HepG2 (cell line): ENCODE results near the gene CREBRF. TPM values are rescaled to one million over a fixed set of nuclear protein-coding genes. Genes with fewer than 3 reads are reported as not detected.

ENCODE experiments used
- ATF7 ChIP-seq, 2 experiments: fragments of 450-650 bp in 1 of 2; sonication (generic) in 1 of 2; formaldehyde crosslinking in 1 of 2; IDR thresholded peaks; 2 replicates each; pipeline versions ENCODE4 v1.4.0 to v1.6.1; 2016 to 2020; ENCODE audit warnings: antibody characterized with exemption in 1 of 2, mild to moderate bottlenecking in 1 of 2, missing genetic modification reagents in 1 of 2
- CEBPG ChIP-seq: IDR thresholded peaks from 2 replicates; pipeline ENCODE4 v1.6.1; 2016
- EP300 ChIP-seq, 3 experiments: sonication (generic) in 1 of 3; formaldehyde crosslinking in 1 of 3; IDR thresholded peaks; 2 replicates each; pipeline versions ENCODE4 v1.5.1 to v1.6.1; 2011 to 2020; ENCODE audit warnings: low read depth in 2 of 3, low read length in 2 of 3, borderline replicate concordance in 1 of 3, improper control_type of control experiment in 1 of 3, mild to moderate bottlenecking in 1 of 3, missing genetic modification reagents in 1 of 3, moderate library complexity in 1 of 3
- JDP2 ChIP-seq: sonication (generic); formaldehyde crosslinking; IDR thresholded peaks from 2 replicates; pipeline ENCODE4 v1.8.1; 2022; ENCODE audit warnings: missing genetic modification reagents, borderline replicate concordance
- KMT2B ChIP-seq: IDR thresholded peaks from 2 replicates; pipeline ENCODE4 v1.6.1; 2016; ENCODE audit warnings: missing genetic modification reagents, missing compliant biosample characterization
- MYC ChIP-seq: sonication (generic); formaldehyde crosslinking; IDR thresholded peaks from 2 replicates; pipeline ENCODE4 v1.9.0; 2021; ENCODE audit warnings: missing genetic modification reagents, borderline replicate concordance
- NR2C2 ChIP-seq: sonication (generic); formaldehyde crosslinking; IDR thresholded peaks from 2 replicates; pipeline ENCODE4 v1.4.0; 2020; ENCODE audit warnings: missing genetic modification reagents, mild to moderate bottlenecking, moderate library complexity, borderline replicate concordance
- PLRG1 ChIP-seq: fragments of 450-650 bp; conservative IDR thresholded peaks from 2 replicates; pipeline ENCODE4 v1.6.1; 2016
- REXO4 ChIP-seq: sonication (generic); formaldehyde crosslinking; IDR thresholded peaks from 2 replicates; pipeline ENCODE4 v1.8.0; 2022; ENCODE audit warnings: missing genetic modification reagents, mild to moderate bottlenecking, borderline replicate concordance
- SMAD9 ChIP-seq: sonication (generic); formaldehyde crosslinking; IDR thresholded peaks from 2 replicates; pipeline ENCODE4 v1.5.1; 2020; ENCODE audit warnings: mild to moderate bottlenecking, missing genetic modification reagents
- XBP1 ChIP-seq: sonication (generic); formaldehyde crosslinking; IDR thresholded peaks from 2 replicates; pipeline ENCODE4 v1.5.0; 2020; ENCODE audit warnings: missing genetic modification reagents
- ZFP36 ChIP-seq: fragments of 150-350 bp; IDR thresholded peaks from 2 replicates; pipeline ENCODE4 v1.6.1; 2018; ENCODE audit warnings: borderline replicate concordance, low read length, low read depth; ENCODE audit not compliant: partially characterized antibody
- ZFY ChIP-seq: sonication (generic); formaldehyde crosslinking; IDR thresholded peaks from 2 replicates; pipeline ENCODE4 v1.4.0; 2020; ENCODE audit warnings: missing genetic modification reagents
- ZNF503 ChIP-seq: sonication (generic); formaldehyde crosslinking; IDR thresholded peaks from 2 replicates; pipeline ENCODE4 v1.4.0; 2020; ENCODE audit warnings: missing genetic modification reagents
- ZNF607 ChIP-seq: sonication (generic); formaldehyde crosslinking; IDR thresholded peaks from 2 replicates; pipeline ENCODE4 v1.5.1; 2020; ENCODE audit warnings: missing genetic modification reagents, mild to moderate bottlenecking, borderline replicate concordance
- ZNF780A ChIP-seq: sonication (generic); formaldehyde crosslinking; IDR thresholded peaks from 2 replicates; pipeline ENCODE4 v1.8.0; 2022; ENCODE audit warnings: mild to moderate bottlenecking, missing genetic modification reagents, moderate library complexity
- polyA plus RNA-seq, 8 experiments: library from polyadenylated mRNA; depleted of rRNA in 3 of 8; stranded (reverse) in 7 of 8; unstranded in 1 of 8; fragments of >200 nt; fragmentation: Illumina TruSeq in 4 of 8; extraction: Trizol in 4 of 8; gene quantifications; 2 replicates each; pipeline versions ENCODE4 v1.2.1 to v1.2.3, GENCODE V29; 2011 to 2016; ENCODE audit warnings: low read depth in 4 of 8, missing spikeins in 1 of 8, mixed read lengths in 1 of 8; ENCODE audit not compliant: insufficient read depth in 1 of 8
- total RNA-seq, 5 experiments: library from RNA; depleted of rRNA; stranded (reverse); fragments of >200 nt; fragmentation: Illumina TruSeq; extraction: Trizol; gene quantifications; 2 replicates each; pipeline ENCODE4 v1.2.3, GENCODE V29; 2016; ENCODE audit warnings: low read depth in 1 of 5
- TF ChIP-seq, protein P1 (sequence below), 2 experiments: sonication (generic) in 1 of 2; formaldehyde crosslinking in 1 of 2; IDR thresholded peaks; 2 replicates each; pipeline versions ENCODE4 v1.5.1 to v1.6.1; 2011 to 2020; ENCODE audit warnings: borderline replicate concordance in 1 of 2, low read depth in 1 of 2, low read length in 1 of 2, mild to moderate bottlenecking in 1 of 2, missing genetic modification reagents in 1 of 2, moderate library complexity in 1 of 2
- TF ChIP-seq, protein P2 (sequence below): IDR thresholded peaks from 2 replicates; pipeline ENCODE4 v1.6.1; 2016; ENCODE audit warnings: missing biosample characterization, missing genetic modification reagents, low read depth
- TF ChIP-seq, protein P3 (sequence below): sonication (generic); formaldehyde crosslinking; IDR thresholded peaks from 2 replicates; pipeline ENCODE4 v1.8.1; 2023; ENCODE audit warnings: missing genetic modification reagents, inconsistent platforms, borderline replicate concordance

Gene CREBRF
- total and polyA plus RNA-seq, 2 of the 13 experiments (the other 11 are each of a cell fraction or from before 2014, with no cell fraction given): 4.5 to 10.2 TPM

DNA sequence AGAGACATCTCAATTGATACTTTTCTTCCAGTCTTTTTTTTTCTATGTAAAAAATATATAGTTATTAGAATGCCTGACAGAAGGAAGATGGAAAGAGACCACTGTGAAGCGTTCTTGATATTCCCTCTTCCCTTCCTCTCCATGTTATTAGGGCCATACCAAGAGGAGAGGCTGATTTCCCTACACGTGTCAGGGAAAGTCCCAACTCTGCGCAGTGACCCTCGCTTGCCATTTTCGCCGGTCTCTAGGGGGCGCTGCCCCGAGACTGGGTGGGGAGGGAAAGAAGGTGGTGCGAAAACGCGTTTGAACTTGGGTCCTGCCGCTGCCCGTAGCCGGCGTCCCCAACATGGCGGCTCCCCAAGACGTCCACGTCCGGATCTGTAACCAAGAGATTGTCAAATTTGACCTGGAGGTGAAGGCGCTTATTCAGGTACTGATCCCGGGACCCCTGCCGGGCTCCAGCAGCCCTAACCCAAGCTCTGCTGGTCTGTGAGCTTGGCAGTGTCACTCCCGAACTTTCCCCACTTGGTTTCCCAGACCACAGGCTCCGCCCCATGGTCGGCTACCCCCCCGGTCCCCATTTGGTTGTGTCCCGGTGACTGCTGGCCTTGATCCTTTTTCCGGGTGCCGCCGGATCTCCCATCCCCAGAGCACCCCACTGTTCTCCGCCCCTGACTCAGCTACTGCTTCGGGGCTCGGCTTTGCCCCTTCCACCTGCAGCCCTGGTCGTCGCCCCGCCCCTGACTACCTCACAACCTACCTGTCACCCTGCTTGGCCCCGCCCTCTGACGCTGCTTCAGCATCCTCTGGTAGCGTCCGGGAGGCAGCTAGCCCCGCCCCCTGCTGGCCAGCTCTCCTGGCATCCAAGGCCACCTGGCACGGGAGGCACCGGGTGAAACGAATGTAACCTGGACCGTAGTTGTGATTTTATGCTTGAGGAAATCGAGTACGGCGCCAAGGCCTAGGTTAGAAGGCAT lies 88.3 kb downstream of the CREBRF start, which contains the start of gene BNIP1 (continued):
- TF ChIP-seq, protein P1, sequence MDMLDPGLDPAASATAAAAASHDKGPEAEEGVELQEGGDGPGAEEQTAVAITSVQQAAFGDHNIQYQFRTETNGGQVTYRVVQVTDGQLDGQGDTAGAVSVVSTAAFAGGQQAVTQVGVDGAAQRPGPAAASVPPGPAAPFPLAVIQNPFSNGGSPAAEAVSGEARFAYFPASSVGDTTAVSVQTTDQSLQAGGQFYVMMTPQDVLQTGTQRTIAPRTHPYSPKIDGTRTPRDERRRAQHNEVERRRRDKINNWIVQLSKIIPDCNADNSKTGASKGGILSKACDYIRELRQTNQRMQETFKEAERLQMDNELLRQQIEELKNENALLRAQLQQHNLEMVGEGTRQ (IDR thresholded peaks at IDR 0.05; ENCODE audit: low read depth, low read length): peak; percentile 19; the same call in 1 of the 2 replicates
- TF ChIP-seq, protein P1 (CRISPR knock-in tag; IDR thresholded peaks at IDR 0.05; ENCODE audit: borderline replicate concordance): peak; percentile 52; the same call in 1 of the 2 replicates
- TF ChIP-seq, protein P2, sequence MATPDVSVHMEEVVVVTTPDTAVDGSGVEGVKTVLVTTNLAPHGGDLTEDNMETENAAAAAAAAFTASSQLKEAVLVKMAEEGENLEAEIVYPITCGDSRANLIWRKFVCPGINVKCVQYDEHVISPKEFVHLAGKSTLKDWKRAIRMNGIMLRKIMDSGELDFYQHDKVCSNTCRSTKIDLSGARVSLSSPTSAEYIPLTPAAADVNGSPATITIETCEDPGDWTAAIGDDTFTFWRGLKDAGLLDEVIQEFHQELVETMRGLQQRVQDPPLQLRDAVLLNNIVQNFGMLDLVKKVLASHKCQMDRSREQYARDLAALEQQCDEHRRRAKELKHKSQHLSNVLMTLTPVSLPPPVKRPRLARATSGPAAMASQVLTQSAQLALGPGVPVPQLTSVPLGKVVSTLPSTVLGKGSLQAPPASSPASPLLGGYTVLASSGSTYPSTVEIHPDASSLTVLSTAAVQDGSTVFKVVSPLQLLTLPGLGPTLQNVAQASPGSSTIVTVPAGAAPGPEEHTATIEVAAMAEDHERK: peak; percentile 55; the same call in 1 of the 2 replicates
- TF ChIP-seq SMAD9 (CRISPR knock-in tag): no peak
- peak; percentile 92 for TF ChIP-seq MYC (CRISPR knock-in tag)
- peak; percentile 27; the same call in 1 of the 2 replicates for TF ChIP-seq ZFY (CRISPR knock-in tag)
- TF ChIP-seq ATF7 (IDR thresholded peaks at IDR 0.05): no peak
- TF ChIP-seq ATF7 (CRISPR knock-in tag; IDR thresholded peaks at IDR 0.05): no peak
- peak; percentile 64; the same call in 1 of the 2 replicates for TF ChIP-seq NR2C2 (CRISPR knock-in tag)
- TF ChIP-seq PLRG1: no peak
- peak; percentile 95 for TF ChIP-seq KMT2B
- TF ChIP-seq ZNF607 (CRISPR knock-in tag): 0 out of 2 replicates have a peak, but pooled peaks have one; percentile 31
- no peak for TF ChIP-seq REXO4 (CRISPR knock-in tag)
- peak; percentile 32 to 70; a peak in 2 of 4 replicates for TF ChIP-seq EP300 (IDR thresholded peaks at IDR 0.05; ENCODE audit: low read depth in 2 of 2, low read length in 2 of 2)
- TF ChIP-seq EP300 (CRISPR knock-in tag; IDR thresholded peaks at IDR 0.05; ENCODE audit: borderline replicate concordance): peak; percentile 39; the same call in 1 of the 2 replicates
- TF ChIP-seq, protein P3, sequence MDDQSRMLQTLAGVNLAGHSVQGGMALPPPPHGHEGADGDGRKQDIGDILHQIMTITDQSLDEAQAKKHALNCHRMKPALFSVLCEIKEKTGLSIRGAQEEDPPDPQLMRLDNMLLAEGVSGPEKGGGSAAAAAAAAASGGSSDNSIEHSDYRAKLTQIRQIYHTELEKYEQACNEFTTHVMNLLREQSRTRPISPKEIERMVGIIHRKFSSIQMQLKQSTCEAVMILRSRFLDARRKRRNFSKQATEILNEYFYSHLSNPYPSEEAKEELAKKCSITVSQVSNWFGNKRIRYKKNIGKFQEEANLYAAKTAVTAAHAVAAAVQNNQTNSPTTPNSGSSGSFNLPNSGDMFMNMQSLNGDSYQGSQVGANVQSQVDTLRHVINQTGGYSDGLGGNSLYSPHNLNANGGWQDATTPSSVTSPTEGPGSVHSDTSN: no peak
- no peak for TF ChIP-seq ZFP36
- TF ChIP-seq JDP2 (CRISPR knock-in tag): no peak
- TF ChIP-seq CEBPG (CRISPR knock-in tag): peak; percentile 26; the same call in 1 of the 2 replicates
- peak; percentile 55; the same call in 1 of the 2 replicates for TF ChIP-seq ZNF503
- TF ChIP-seq XBP1: no peak
- TF ChIP-seq ZNF780A (CRISPR knock-in tag): 0 out of 2 replicates have a peak, but pooled peaks have one; percentile 56
